IPS DF 19.7 (cell line): ENCODE measurements around the gene WNT5B.

Experiments used
- DNase-seq: peaks from one replicate; pipeline ENCODE4 v3.0.0-alpha.2; 2013; ENCODE audit warnings: low read depth, low spot score

WNT5B gene

DNA sequence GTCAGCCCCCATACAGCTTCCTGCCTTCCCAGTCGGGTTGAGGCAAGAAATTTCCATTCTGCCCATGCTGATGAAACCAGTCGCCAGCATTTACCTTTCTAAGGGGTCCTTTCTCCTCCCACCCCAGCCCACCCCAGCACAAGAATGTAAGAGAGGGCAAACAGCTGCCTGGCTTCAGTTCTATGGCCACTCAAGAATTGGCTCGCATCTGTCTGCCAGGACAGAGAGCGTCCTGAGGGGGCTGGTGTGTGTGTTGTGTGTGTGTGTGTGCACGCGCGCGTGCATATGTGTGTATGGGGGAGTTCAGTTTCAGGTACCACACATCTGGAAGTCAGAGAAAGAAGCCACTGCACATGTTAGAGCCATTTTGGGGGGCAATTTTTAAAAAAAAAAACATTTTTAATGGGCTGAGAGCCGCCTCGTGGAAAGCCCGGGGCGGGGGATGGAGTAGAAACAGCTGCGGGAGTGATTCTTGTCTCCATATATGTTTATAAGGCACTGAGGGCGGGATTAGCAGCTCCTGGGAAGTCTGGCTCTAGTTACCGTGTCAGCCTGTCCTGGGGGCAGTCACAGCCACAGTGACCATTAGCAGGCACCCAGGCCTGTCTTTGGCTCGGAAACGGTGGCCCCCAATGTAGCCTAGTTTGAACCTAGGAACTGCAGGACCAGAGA, at the start of gene WNT5B:
Gene WNT5B, plus strand, starts transcription at position 566 of the 672 bp plus-strand sequence. CDS start 2,124 bp downstream, outside the sequence.
- DNase-seq: no peak

DNA sequence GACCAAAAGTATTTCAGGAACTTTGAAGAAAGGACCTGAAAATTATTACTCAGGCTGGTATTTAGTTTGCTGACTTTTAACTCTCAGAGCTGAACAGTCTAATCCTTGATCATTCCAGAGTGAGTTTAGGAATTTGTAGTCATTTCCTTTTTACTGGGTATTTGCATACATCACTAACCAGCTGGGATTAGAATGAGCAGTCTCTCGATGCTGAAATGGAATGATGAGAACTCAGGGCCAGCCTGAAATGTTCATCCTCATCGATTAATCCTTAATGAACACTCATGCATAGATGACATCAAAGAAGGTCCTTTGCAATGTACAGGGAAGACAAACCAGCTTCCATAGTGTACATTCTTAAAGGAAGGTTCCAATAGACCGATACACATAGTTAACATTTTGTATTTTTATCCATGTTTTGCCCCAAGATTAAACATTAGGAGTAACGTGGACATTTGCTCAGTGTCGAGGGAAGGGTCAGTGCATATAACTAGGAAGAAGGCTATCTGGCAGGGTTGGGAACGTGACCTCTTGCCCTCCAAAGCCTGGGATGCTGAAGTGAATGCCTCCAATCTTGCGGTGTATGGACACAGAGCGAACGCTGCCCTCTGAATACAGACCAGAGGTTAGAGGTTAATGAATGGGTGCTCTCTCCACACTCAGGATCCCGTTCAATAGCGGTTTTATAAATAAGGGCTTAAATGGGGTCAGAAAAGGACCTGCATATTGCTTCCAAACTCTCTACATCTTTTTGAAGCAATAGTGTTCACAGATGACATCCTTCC, 49.2 kb upstream of the WNT5B start:
- DNase-seq: no peak

DNA sequence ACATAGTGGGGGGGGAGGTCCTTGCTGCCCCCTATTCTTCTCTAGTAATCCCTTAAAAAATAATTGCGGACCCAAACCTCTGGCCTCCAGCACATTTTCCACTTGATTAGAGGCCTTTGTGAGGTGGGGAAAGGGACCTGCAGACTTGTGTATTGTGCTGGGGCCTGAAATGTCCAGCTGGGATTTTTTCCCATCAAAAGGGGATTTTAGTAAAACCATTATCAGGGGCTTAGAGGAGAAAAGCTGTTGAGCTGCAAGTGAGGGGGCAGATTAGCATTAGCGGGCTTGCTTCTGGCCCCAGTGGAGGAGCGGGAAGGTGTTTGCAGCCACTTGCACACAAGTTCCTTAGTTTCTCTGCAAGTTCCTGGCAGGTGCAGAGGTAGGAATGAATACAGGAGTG, 48.5 kb upstream of the WNT5B start:
- DNase-seq: no peak

DNA sequence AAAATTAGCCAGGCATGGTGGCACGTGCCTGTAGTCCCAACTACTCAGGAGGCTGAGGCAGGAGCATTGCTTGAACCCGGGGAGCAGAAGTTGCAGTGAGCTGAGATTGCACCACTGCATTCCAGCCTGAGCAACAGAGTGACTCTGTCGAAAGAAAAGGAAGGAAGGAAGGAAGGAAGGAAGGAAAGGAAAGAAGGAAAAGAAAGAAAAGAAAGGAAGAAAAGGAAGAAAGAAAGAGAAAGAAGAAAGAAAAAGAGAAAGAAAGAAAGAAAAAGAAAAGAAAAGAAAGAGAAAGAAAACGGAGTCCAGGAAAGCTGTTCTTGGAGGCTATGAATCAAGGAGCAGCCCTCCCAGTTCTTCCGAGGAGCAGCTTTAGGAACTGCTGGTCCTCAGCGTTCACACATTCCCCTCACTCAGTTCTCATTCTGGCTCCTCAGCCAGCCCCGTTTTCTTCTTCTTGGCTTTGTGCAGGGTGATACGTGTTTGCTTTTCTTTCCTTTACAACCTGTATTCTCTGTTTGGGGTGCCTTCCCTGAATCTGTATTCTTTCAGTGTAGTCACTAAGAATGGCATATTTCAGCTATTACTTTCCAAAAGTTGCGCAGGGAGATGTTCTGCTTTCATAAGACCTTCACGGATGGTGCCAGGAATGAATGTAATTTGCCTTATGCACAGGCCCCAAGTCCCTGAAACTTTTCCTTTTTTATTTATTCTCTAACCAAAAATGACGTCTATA, 46.9 kb upstream of the WNT5B start:
- DNase-seq: no peak

DNA sequence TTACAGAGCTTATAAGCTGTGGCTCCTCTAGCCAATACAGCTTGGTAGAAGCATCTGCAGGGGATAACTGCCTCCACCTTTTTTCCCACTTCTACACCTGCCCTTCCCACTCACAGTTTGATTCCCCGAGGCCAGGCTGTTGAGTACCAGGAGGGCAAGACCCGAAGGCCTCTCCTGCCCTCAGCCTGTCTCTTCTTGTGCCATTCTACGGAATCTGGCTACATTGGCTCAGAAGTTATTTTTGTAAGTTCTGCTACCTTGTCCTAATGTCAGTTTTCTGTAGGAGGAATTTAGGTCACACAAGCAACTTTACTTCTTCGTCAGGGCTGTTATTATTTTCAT, 46.4 kb upstream of the WNT5B start:
- DNase-seq: no peak

DNA sequence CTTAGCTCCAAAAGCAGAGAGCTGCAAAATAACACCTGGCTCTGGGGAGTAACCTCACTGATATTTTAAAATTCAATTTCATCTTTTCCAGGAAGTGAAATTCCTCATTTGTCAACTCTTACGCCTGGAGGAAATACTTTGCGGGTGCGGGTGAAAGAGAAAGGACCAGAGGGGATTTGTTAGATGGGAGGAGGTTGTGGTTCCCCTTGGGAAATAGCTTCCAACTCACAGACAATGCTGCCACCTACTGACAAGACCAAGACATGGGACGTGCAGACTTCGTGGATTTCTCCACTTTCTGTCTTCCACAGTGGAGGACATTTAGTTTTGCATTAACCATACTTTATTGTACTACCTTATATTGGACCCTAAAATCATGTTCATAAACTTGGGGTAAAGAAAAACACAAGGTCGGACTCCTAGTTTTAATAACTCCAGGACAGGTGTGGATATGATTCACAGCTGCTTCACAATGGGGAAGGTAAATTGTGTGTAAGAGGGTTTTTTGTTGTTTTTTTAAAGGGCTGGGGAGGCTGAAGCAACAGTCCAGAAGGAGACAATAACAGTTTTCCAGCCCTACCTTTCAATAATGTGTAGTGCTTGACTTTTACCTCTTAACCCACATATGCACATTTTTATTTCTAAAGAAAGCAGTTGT, 45.5 kb upstream of the WNT5B start:
- DNase-seq: no peak

DNA sequence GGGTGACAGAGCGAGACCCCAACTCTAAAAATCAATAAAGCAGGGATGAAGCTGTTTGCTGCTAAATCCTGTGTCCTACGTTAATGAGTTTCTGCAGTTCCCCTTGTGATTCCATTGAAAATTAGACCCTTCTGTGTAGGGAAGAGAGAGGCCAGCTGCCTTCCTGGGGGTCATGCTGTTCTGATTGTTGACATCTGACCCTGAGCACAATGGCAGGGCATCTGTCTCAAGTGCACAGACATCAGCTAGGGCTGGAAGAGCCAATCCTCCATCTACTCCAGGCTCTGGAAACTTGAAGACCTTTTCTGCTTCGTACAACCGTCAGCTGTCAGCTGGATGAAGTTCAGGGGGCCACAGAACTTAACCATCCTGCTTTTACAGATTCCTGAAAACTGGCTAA, 44.7 kb upstream of the WNT5B start:
- DNase-seq: no peak

DNA sequence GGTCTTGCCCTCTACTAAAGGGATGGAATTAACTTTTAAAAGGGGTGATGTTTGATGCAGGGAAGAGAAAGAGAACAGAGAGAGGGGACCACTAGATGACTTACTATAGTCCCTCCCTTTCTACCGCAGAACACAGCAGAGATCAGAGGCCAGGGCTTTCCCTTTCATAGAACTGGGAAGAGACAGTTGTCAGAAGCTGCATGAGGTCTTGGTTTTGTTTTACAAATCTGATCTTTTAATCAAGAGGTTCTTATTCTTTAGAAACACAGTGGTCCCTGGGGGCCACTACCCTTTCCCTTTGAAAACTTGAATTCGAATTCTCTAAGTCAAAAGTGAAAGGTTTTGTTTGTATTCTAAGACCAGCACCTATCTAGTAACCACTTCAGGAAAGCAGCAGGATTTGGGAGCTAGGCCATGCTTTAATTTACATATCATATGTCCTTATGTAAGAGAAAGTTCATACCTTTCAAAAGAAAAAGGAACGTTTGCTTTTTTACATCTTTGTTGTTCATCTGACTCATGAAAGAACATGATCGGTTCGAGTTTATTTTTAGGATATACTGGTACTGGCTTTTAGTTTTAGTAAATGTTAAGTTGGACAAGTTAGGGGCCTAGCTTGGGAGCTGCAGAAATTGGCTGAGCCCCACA, 41.0 kb upstream of the WNT5B start:
- no peak for DNase-seq

DNA sequence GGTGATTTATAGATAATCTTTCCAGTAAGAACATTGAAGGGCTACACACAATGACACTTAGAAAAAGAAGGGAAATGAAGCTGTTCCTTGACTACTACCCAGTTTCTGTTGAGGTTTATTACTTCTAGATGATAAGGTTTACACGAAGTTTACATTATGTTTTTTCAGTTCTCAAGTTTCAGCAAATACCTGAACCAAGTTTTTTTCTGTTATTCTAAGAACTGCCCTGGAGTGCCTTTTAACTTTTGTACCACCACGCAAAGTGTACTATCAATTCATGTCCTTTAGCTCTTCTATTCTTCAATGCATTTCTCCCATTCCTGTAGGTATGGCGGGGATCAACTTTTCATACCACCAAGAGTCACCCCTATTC, 40.5 kb upstream of the WNT5B start:
- DNase-seq: no peak

DNA sequence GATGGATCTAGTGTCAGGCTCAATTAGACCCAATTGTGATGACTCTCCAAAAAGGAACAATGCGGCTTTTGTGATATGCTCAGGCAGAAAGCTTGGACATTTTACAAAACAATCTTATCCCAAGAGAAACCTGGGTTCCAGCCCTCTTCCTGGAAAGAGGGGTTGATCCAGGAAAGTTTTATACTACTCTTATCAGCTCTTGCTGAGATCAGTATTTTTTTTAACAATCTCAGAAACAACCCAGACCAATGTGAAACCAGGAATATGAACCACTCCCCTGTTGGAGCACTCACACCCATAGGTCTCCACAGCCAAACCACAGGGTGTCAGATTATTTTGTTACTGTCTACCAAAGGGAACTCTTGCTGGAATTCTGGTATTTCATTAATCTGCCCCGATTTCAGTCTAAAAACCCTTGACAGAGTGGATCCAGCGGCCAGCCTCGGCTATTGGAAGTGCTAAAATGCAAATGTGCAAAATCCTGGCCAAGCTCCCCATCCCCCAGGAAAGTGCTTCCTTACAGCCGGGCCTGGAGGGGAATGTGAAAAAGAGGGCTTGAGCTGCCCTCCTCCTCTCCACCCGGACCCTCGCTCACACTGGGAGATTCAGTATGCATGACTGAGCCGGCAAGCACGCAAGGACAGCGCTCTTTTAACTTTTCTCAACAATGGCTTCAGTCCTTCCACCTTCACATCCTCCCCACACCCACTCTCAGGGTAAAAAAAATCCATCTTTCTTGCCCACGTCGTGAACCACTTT, 38.6 kb upstream of the WNT5B start:
- DNase-seq: no peak

DNA sequence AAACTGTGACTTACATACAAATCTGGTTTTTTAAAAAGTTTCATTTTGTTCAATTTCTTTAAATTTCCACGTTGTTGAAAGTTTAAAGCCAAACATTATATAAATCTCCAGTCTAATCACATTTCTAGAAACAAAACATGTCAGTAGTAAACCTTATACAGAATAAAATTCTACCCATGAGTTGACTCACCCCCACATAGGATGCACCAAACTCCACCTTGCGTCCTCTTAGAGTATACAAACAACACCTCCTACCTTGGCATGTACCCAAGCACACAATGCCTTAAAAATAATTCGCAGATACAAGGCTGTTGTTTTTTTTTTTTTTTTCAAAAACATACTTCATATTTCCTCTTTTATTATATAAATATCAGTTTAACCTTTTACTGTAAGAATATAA, 38.0 kb upstream of the WNT5B start:
- no peak for DNase-seq

DNA sequence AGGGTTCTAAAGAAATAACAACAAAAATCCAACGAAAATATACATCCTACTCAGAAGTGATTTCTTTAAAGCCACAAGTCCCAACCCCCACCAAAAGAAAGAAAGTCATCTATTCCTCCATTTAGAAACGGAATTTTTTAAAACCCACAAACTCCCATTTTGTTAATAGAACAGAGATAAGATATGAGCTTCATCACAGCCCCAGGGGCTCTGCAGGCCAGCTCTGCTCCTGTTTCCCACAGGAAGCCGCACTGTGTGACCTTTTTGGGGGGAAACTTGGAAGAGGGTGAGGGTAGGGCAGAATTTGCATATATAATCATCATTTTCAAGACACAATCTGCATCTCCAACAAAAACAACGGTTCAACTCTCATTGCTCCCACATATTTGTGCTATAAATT, 37.5 kb upstream of the WNT5B start:
- DNase-seq: no peak

DNA sequence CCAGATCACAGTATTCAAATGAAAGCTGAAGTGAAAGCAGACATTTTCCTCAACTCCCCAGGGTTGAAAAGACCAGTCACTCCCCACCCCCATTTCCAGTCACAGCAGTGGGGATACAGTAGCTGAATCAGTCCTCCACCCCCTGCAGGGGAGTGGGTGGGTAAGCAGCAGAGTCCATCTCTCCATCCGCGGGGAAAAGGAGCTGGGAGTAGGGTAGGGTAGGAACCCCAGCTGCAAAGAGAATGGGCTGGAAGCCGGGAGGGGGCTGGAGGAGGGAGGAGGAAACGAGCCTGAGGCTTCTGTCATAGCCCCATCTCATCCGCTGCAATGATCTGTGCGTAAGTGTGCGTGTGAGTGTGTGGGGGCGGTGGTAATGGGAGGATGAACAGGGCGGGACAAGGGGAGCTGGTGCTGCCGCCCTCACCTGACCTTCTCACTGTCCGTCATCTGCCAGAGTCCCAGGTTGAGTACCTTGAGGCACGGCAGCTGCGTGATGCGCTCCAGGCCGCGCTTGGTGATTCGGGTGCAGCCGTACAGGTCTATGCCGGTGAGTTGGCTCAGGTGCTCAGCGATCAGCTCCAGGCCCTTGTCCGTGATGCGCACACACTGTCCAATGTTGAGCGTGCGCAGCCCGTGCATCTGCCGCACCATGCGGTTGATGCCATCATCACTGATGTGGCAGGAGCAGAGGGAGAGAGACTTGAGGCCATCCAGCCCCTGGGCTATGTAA, 36.4 kb upstream of the WNT5B start:
- DNase-seq: no peak

DNA sequence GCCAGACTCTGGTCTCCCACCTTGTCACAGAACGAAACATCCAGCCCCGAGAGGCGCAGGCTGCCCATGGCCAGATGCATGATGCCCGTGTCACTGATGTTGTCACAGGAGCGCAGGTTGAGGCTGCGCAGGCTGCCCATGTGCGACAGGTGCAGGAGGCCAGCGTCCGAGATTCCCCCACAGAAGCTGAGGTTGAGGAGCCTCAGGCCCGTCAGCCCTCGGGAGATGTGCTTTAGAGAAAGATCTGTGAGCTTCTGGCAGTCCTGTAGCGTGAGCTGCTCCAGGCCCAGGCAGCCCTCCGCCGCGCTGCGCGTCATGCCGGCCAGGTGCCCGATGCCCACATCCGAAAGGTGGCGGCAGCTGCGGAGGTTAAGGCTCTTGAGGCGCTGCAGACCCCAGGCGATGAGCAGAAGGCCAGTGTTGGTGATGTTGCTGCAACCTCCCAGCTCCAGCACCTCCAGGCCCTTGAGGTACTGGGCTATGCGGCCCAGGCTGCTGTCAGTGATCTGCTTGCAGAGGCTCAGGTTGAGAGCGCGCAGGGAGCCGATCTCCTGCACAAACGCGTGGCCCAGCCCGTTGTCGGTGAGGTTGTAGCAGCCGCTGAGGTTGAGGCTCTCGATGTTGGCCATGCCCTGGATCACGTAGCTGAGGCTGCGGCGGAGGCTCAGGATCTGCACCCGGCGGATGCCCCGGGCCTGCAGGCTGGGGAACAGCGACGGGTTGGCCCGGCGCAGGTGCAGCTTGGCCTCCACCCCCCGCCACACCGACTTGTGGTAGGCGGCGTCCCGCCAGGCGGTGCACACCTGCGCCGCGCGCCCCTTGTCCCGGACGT, 35.6 kb upstream of the WNT5B start:
- DNase-seq: no peak

DNA sequence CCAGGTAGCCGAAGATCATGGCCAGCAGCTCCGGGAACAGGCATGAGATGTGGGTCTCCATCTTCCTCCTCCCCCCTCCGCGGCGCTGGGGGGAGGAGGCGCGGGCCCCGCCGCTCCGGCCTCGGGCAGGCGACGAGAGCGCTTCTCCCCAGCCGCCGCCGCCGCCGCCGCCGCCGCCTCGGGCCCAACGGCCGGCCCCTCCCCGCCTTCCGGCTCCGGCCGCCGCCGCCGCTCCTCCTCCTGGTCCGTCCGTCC, 35.1 kb upstream of the WNT5B start:
- DNase-seq: no peak

DNA sequence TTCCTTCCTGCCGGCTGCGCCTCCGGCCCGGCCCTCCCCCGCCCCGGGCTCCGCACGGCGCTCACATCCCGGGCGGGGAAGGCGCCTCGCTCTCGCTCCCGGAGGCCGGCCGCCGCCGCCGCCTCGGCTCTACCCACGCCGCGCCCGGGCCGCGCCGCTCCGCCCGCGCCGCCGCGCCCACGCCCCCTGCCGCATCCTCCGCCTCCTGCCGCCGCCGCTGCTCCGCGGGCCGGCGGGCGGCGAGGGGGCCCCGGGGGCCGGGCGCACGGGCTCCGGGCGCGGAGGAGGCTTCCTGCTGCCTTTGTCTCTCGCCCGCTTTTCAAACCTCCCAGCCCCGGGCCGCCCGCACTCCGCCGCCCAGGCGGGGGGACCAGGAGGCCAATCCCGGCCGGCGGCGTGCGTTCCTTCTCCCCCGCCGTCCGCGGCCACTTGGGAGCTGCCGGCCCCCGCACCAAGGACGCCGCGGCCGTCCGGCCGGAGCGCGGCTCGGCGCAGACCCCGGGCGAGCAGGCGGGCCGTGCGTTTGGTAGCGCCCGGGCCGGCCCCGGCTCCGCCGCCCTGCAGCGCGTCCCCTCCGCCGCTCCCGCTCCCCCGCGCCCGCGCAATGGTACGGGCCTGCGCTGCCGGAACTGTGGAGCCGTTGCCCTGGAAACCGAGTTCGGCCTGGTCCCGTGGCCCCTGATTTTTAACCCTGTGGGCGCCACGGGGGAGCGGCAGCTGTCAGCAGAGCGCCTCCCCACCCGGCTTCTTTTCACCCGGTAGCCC, 34.6 kb upstream of the WNT5B start, which contains the start of gene FBXL14:
Gene FBXL14, minus strand, starts transcription at position 321 of the 765 bp plus-strand sequence. CDS start 515 bp downstream, outside the sequence.
- DNase-seq: no peak

DNA sequence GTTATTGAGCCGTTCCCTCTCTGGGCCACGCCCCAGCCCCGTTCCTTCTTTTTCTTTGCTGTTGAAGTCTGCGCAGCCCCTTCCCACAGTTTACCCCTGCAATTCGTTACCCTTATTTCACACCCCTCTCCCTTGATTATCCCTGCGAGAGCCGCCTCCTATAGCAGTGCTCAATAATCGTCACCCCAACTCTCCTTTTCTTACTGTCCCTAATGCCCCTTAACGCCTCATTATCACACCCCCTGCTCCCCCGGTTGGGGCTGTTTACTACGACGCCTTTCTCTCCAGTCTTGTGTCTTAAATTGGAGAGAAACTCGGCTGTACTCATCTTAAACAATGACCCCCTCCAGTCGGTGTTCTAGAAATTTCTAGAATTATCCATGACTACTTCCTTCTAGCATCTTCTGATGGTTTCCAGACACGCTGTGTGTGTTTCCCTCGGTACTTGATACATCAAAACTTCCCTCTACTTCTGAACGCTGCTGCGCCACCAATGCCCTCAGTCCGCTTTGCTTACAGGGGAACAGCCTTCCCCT, 33.9 kb upstream of the WNT5B start:
- no peak for DNase-seq

DNA sequence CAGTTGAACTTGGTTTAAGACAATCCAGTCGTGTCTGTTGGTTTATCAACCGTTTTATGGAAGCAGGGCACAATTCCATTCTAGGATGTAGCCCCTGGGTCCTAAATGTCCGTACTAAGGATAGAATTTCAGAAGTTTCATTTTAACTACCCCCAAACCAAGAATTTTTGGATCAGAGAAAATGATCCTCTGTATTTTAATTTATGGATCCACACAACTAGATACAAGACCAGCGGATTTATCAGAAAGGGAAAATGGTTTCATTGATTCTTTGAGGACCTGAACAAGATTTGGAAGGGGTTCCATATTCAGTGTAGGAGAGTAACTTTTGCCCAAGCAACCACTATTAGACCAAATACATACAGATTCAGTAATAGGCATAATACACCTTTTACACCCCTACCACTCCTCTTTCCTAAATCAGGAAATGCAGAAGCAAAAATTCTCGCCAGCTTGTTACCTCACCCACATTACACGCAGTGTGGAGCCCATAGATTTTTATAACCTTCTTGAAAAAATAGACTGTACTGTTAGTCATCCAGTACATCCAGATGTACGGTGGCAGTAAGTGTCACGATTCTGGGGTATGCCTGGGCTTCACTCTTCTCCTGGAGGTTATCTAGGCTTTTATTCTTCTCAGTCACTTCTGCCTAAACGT, 33.2 kb upstream of the WNT5B start:
- no peak for DNase-seq
